GM12878 (cell line): Measurements from ENCODE around the gene IGSF22. TPM values are rescaled to one million over a fixed set of nuclear protein-coding genes. Genes with fewer than 3 reads are reported as not detected.

Experiments
- ATAC-seq: fragments of 200-7000 bp; cut with Tn5 transposase; 3 replicates; pipeline ENCODE4 v1.9.1; 2020; ENCODE audit warnings: mild to moderate bottlenecking, moderate library complexity
- BruUV-seq: library from RNA; stranded (reverse); fragments of 400-500 nt; replicated peaks from 2 replicates; lab custom pipeline; 2021; lab: Mats Ljungman, UMichigan
- CTCF ChIA-PET: fragments of 300-600 bp; sonication (Branson Sonifier 250); formaldehyde crosslinking; extraction: SDS; loops from one replicate; lab custom pipeline; 2021; ENCODE audit warnings: inconsistent platforms; lab: Yijun Ruan, JAX
- POLR2A ChIA-PET: fragments of 350-600 bp; formaldehyde crosslinking; extraction: SDS; loops from one replicate; lab custom pipeline; 2021; ENCODE audit warnings: inconsistent platforms; lab: Charles Lee
- RAD21 ChIA-PET: fragments of 300-600 bp; sonication (Branson Sonifier 250); formaldehyde crosslinking; loops from one replicate; lab custom pipeline; 2023; ENCODE audit warnings: antibody characterized with exemption; ENCODE audit not compliant: unreplicated experiment; lab: Charles Lee
- SMC1A ChIA-PET: fragments of 300-600 bp; sonication (Branson Sonifier 250); formaldehyde crosslinking; loops from one replicate; lab custom pipeline; 2023; ENCODE audit not compliant: unreplicated experiment, uncharacterized antibody; lab: Charles Lee
- DNase-seq: peaks from one replicate; pipeline ENCODE4 v3.0.0-alpha.2; 2011; ENCODE audit warnings: low read depth, low spot score
- FAIRE-seq: peaks from 3 replicates; lab custom pipeline; 2011; peaks lifted over from hg19 to GRCh38; lab: Jason Lieb, UNC
- H2AFZ ChIP-seq: 2 replicates; pipeline ENCODE4 v1.6.0; 2011; ENCODE audit warnings: low read depth, low read length, control low read depth; ENCODE audit not compliant: control insufficient read depth
- H3K27ac ChIP-seq: 2 replicates; pipeline ENCODE4 v1.5.1; 2011; ENCODE audit warnings: control low read depth; ENCODE audit not compliant: control insufficient read depth, insufficient read depth
- H3K27me3 ChIP-seq, 2 experiments: replicated peaks in 1 of 2; 2 replicates each; pipeline versions ENCODE4 v1.6.0 to v1.6.1; 2011; ENCODE audit warnings: low read length in 1 of 2; ENCODE audit not compliant: control insufficient read depth in 2 of 2, insufficient read depth in 2 of 2
- H3K36me3 ChIP-seq, 2 experiments: 2 replicates each; pipeline ENCODE4 v1.5.1; 2011; ENCODE audit warnings: low read length in 1 of 2; ENCODE audit not compliant: control insufficient read depth in 2 of 2, insufficient read depth in 2 of 2
- H3K4me1 ChIP-seq: 2 replicates; pipeline ENCODE4 v1.6.1; 2011; ENCODE audit warnings: mild to moderate bottlenecking, low read length, moderate library complexity, mixed read lengths; ENCODE audit not compliant: control insufficient read depth, insufficient read depth
- H3K4me2 ChIP-seq: 2 replicates; pipeline ENCODE4 v1.6.0; 2011; ENCODE audit warnings: control low read depth; ENCODE audit not compliant: control insufficient read depth, insufficient read depth
- H3K4me3 ChIP-seq: fragments of 200-600 bp; sonication (generic); 2 replicates; pipeline ENCODE4 v1.5.1; 2016
- H3K79me2 ChIP-seq: 2 replicates; pipeline ENCODE4 v1.6.0; 2011; ENCODE audit warnings: low read length; ENCODE audit not compliant: control insufficient read depth, insufficient read depth
- H3K9ac ChIP-seq: 2 replicates; pipeline ENCODE4 v1.8.0; 2011; ENCODE audit warnings: low read length, control low read depth, mixed read lengths; ENCODE audit not compliant: control insufficient read depth, insufficient read depth
- H3K9me3 ChIP-seq: replicated peaks from 3 replicates; pipeline ENCODE4 v1.5.1; 2011; ENCODE audit warnings: mild to moderate bottlenecking, low read length; ENCODE audit not compliant: control insufficient read depth, insufficient read depth
- H4K20me1 ChIP-seq: 2 replicates; pipeline ENCODE4 v1.6.0; 2011; ENCODE audit not compliant: control insufficient read depth, insufficient read depth
- BACH1 ChIP-seq: fragments of 450-650 bp; IDR thresholded peaks from 2 replicates; pipeline ENCODE4 v1.6.1; 2017; ENCODE audit warnings: mild to moderate bottlenecking, borderline replicate concordance
- BHLHE40 ChIP-seq, 2 experiments: fragments of 450-650 bp in 1 of 2; IDR thresholded peaks; 2 replicates each; pipeline ENCODE4 v1.6.1; 2011 to 2017; ENCODE audit warnings: low read depth in 2 of 2, borderline replicate concordance in 1 of 2, improper control_type of control experiment in 1 of 2, low read length in 1 of 2, mild to moderate bottlenecking in 1 of 2
- CBX3 ChIP-seq: fragments of 200-600 bp; sonication (generic); IDR thresholded peaks from 2 replicates; pipeline ENCODE4 v1.6.1; 2016; ENCODE audit warnings: low read depth, borderline replicate concordance
- EP300 ChIP-seq, 2 experiments: fragments of 150-350 bp in 1 of 2; IDR thresholded peaks; 2 replicates each; pipeline ENCODE4 v1.6.1; 2011 to 2012; ENCODE audit warnings: low read depth in 2 of 2, low read length in 2 of 2, borderline replicate concordance in 1 of 2, improper control_type of control experiment in 1 of 2, inconsistent platforms in 1 of 2; ENCODE audit not compliant: control insufficient read depth in 1 of 2
- FOS ChIP-seq: IDR thresholded peaks from 3 replicates; pipeline ENCODE4 v1.6.1; 2011; ENCODE audit warnings: borderline replicate concordance; ENCODE audit not compliant: insufficient read length; ENCODE audit errors: extremely low read depth
- IKZF1 ChIP-seq: fragments of 450-650 bp; conservative IDR thresholded peaks from 2 replicates; pipeline ENCODE4 v1.6.1; 2017; ENCODE audit warnings: antibody characterized with exemption, mild to moderate bottlenecking
- NFIC ChIP-seq: IDR thresholded peaks from 2 replicates; pipeline ENCODE4 v1.6.1; 2012; ENCODE audit warnings: low read depth, mild to moderate bottlenecking, inconsistent platforms, low read length, moderate library complexity
- NR2F1 ChIP-seq: fragments of 450-650 bp; conservative IDR thresholded peaks from 2 replicates; pipeline ENCODE4 v1.6.1; 2017; ENCODE audit warnings: mild to moderate bottlenecking
- POU2F2 ChIP-seq: IDR thresholded peaks from 3 replicates; pipeline ENCODE4 v1.6.1; 2011; ENCODE audit warnings: low read depth, mild to moderate bottlenecking, low read length, borderline replicate concordance
- RUNX3 ChIP-seq: IDR thresholded peaks from 2 replicates; pipeline ENCODE4 v1.6.1; 2012; ENCODE audit warnings: low read length, inconsistent platforms
- TBL1XR1 ChIP-seq: IDR thresholded peaks from 2 replicates; pipeline ENCODE4 v1.6.1; 2012; ENCODE audit warnings: low read depth, low read length, improper control_type of control experiment
- WGBS: methylation state at CpG from one replicate; pipeline ENCODE4 v1.1.6; 2016; ENCODE audit warnings: low lambda C conversion rate; ENCODE audit not compliant: insufficient replicate concordance, insufficient coverage; ENCODE audit errors: missing lambda C conversion rate; 5-methylcytosine and 5-hydroxymethylcytosine counted together
- in situ Hi-C: fragments of 300-500 bp; cut with MboI; formaldehyde crosslinking; loops from 9 replicates; pipeline ENCODE4 v1.14.3; 2018; ENCODE audit warnings: mixed read lengths
- intact Hi-C: fragments of 100-400 bp; cut with micrococcal nuclease; formaldehyde crosslinking; loops from one replicate; pipeline ENCODE4 v1.14.2; 2022; ENCODE audit not compliant: unreplicated experiment
- polyA plus RNA-seq, 11 experiments: library from polyadenylated mRNA; depleted of rRNA in 4 of 11; unstranded in 6 of 11; stranded (reverse) in 5 of 11; fragments of >200 nt; fragmentation: Nextera tagmentation in 4 of 11; fragmentation: Illumina TruSeq in 1 of 11; extraction: Ambion mirVana in 4 of 11; extraction: Trizol in 1 of 11; gene quantifications; 1 replicate in 1 of 11; 2 replicates in 10 of 11; pipeline versions ENCODE4 v1.2.1 to v1.2.3, GENCODE V29; 2011 to 2016; ENCODE audit warnings: inconsistent platforms in 2 of 11, missing spikeins in 2 of 11, low read depth in 1 of 11
- total RNA-seq, 4 experiments: library from RNA; depleted of rRNA in 3 of 4; stranded (reverse); fragments of >200 nt in 3 of 4; fragmentation: Illumina TruSeq in 1 of 4; extraction: Trizol in 1 of 4; gene quantifications; 2 replicates each; pipeline versions ENCODE4 v1.2.1 to v1.2.3, GENCODE V29; 2013 to 2021

IGSF22 gene
- total and polyA plus RNA-seq, 10 of the 15 experiments (the other 5 are each of a cell fraction or from before 2014, with no cell fraction given), result 0.02 to 0.18 TPM; not detected in 8

DNA sequence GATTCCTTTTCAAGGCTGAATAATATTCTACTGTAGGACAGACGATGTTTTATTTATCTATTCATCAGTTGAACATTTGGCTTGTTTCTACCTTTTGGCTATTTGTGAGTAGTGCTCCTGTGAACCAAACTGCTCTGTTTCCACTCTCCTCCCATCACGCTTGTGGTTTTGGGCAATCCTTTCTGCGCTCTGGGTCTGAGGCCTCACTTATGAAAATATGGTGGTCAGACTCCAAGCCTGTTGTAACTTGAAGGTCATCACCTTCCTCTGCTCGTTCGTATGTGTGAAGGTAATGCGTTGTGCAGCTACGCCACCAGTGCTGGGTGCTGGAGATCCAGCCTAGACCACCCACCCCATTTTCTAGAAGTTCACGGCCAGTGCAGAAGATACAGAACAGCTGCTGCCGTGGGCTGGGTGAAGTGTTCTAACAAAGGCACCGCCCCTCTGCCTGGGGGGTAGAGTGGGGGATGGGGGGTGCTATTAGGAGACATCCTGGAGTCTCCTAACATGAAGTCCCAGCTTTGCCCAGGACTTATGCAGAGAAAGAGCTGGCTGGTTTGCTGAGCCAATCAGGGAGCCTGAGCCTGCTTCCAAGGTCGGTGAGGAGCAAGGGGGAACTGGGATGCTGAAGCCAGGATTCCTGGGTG lies 44.6 kb upstream of the IGSF22 start:
- Histone ChIP-seq H3K27me3 (no peaks in the 10 kb centered on the region), H4K20me1 (no peaks in the 10 kb centered on the region), H3K9ac (no peak overlapping the region), H3K9me3 (no peaks in the 10 kb centered on the region; the same call in 2 of the 3 replicates), H2AFZ (no peak overlapping the region), H3K79me2 (no peaks in the 10 kb centered on the region)
- POLR2A ChIA-PET, result interaction anchor here (0.8 to 1.5 kb wide), 2 partner anchors 9 to 24 kb away, joined by 3 to 5 read pairs; no protein-coding TSS in a partner anchor
- FAIRE-seq, result no peak
- peak; percentile 22 for ATAC-seq
- BruUV-seq, result no TSS peak
- in situ Hi-C loops, result no loop called here
- peak; percentile 83 for TF ChIP-seq RUNX3
- peak; percentile 4 for TF ChIP-seq IKZF1
- no peak for TF ChIP-seq BACH1
- 0 out of 2 replicates have a peak, but pooled peaks have one; percentile 11 for TF ChIP-seq NFIC
- peak; percentile 81 for TF ChIP-seq NR2F1
- TF ChIP-seq POU2F2, result 0 out of 3 replicates have a peak, but pooled peaks have one; percentile 18
- TF ChIP-seq FOS, result no peak
- TF ChIP-seq TBL1XR1, result no peak
- peak in 1 of 2 experiments; percentile 45; a peak in 1 of 4 replicates for TF ChIP-seq BHLHE40 (IDR thresholded peaks at IDR 0.05; ENCODE audit: borderline replicate concordance in 1 of 2, low read depth in 2 of 2, low read length in 1 of 2)
- no peak for TF ChIP-seq CBX3
- peak; percentile 30 to 35; a peak in 1 of 4 replicates for TF ChIP-seq EP300 (IDR thresholded peaks at IDR 0.05; ENCODE audit: borderline replicate concordance in 1 of 2, control insufficient read depth in 1 of 2, low read depth in 2 of 2, low read length in 2 of 2)
- TF ChIP-seq, all 136 proteins: peak for 7
- intact Hi-C loops, result no loop called here
- H3K4me2 ChIP-seq, result peak overlapping the region; percentile 40
- CTCF ChIA-PET, result interaction anchor here (0.8 to 24.2 kb wide), 11 partner anchors 9 to 527 kb away, joined by 3 to 494 read pairs (median 7); partner anchors contain the start of gene IGSF22
- RAD21 ChIA-PET, result interaction anchor here (0.6 to 2.9 kb wide), 3 partner anchors 49 to 527 kb away, joined by 3 to 13 read pairs (median 3); partner anchors contain the start of gene LDHA
- no peak overlapping the region for H3K4me3 ChIP-seq
- H3K27ac ChIP-seq, result no peak overlapping the region
- H3K4me1 ChIP-seq, result peaks cover 38% of the 10 kb centered on the region
- 47% methylated on average over 11 of the region's 11 CpGs for WGBS
- no peaks in the 10 kb centered on the region for H3K36me3 ChIP-seq
- SMC1A ChIA-PET, result interaction anchor here (1.0 to 1.9 kb wide), 5 partner anchors 9 to 40 kb away, joined by 3 to 5 read pairs (median 4); no protein-coding TSS in a partner anchor
- DNase-seq, result no peak
